Spinal cord (tissue), 10 donors: ENCODE data around the gene GADD45G. TPM values are rescaled to one million over a fixed set of nuclear protein-coding genes. Genes with fewer than 3 reads are reported as not detected.

Experiments used
- DNase-seq, 6 donors: peaks; one replicate each; pipeline versions ENCODE4 v3.0.0 to v3.0.0-alpha.2; 2013 to 2015; ENCODE audit warnings: low spot score in 6 of 6, low read depth in 4 of 6
- H3K27ac ChIP-seq: one replicate; pipeline ENCODE4 v1.5.1; 2013; ENCODE audit warnings: low read depth, low read length, control low read depth
- H3K27me3 ChIP-seq: one replicate; pipeline ENCODE4 v1.6.1; 2013; ENCODE audit warnings: low read length; ENCODE audit not compliant: control insufficient read depth, insufficient read depth
- H3K36me3 ChIP-seq: one replicate; pipeline ENCODE4 v1.6.1; 2013; ENCODE audit warnings: low read length; ENCODE audit not compliant: control insufficient read depth, insufficient read depth
- H3K4me1 ChIP-seq: one replicate; pipeline ENCODE4 v1.6.1; 2013; ENCODE audit warnings: low read length; ENCODE audit not compliant: control insufficient read depth, insufficient read depth
- H3K4me3 ChIP-seq: one replicate; pipeline ENCODE4 v1.5.1; 2013; ENCODE audit warnings: low read depth, low read length, control low read depth
- H3K9me3 ChIP-seq: one replicate; pipeline ENCODE4 v1.6.1; 2013; ENCODE audit warnings: low read length; ENCODE audit not compliant: control insufficient read depth, insufficient read depth
- WGBS: methylation state at CpG from one replicate; pipeline ENCODE4 v1.1.5; 2013; ENCODE audit warnings: missing lambda C conversion rate; ENCODE audit not compliant: insufficient coverage; 5-methylcytosine and 5-hydroxymethylcytosine counted together
- polyA plus RNA-seq, 2 donors: library from polyadenylated mRNA; unstranded; fragments of 120-200 nt; gene quantifications; one replicate each; pipeline ENCODE4 v1.2.1, GENCODE V29; 2013; ENCODE audit not compliant: insufficient read length in 2 of 2
- total RNA-seq, 2 donors: library from RNA; depleted of rRNA in 1 of 2; stranded (reverse); fragments of 120-200 nt in 1 of 2; fragments of >200 nt in 1 of 2; gene quantifications; one replicate each; pipeline versions ENCODE4 v1.2.3 to v1.2.4, GENCODE V29; 2013 to 2014
- donor health status: healthy.

GADD45G gene
- total and polyA plus RNA-seq, 4 donors: 5.5 to 16.7 (median 10.7) TPM

DNA sequence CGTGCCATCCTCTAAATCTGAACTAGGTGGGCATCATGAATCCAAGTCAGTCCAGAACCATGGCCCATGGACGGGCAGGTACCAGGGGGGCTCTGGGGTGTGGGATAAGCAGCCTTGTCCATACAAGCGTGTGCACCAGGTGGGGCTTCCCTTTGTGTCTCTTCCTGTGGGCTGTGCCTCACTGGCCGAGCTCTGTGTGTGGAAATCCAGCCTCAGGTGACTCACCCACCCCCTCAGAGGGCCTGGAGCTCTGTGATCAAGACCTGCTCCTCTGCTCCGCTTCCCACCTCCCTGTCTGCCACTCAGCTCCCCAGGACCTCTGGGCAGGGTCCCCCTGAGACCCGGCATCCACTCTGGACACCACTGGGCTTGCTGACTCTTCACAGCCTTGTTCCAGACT, 33.0 kb downstream of the GADD45G start:
- Histone ChIP-seq H3K27ac (no peak overlapping the region), H3K9me3 (no peaks in the 10 kb centered on the region), H3K4me1 (peaks cover 20% of the 10 kb centered on the region), H3K27me3 (no peaks in the 10 kb centered on the region), H3K36me3 (no peaks in the 10 kb centered on the region), H3K4me3 (no peak overlapping the region)
- 91% methylated on average over 6 of the region's 6 CpGs for WGBS
- DNase-seq: no peak

DNA sequence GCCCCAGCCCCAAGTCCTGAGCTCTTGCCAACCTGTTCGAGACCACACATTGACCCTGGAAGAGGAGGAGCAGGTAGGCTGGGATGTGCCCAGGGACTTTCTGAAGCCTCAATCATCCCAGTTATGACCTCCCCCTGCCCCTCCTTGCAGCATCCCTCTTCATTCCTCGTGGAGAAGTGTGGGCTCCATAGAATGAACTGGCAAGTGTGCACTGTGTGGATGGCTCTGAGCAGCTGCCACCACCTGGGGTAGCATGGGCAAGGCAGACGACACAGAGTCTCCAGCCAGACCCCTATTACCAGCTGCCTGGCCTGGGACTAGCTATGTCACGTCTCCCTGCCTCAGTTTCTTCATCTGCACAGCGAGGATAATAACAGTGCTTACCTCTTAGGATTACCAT, 33.5 kb downstream of the GADD45G start:
- 67% methylated on average over 1 of the region's 5 CpGs for WGBS
- Histone ChIP-seq H3K27ac (no peak overlapping the region), H3K9me3 (no peaks in the 10 kb centered on the region), H3K4me1 (peaks cover 20% of the 10 kb centered on the region), H3K4me3 (no peak overlapping the region), H3K36me3 (no peaks in the 10 kb centered on the region), H3K27me3 (no peaks in the 10 kb centered on the region)
- no peak for DNase-seq

DNA sequence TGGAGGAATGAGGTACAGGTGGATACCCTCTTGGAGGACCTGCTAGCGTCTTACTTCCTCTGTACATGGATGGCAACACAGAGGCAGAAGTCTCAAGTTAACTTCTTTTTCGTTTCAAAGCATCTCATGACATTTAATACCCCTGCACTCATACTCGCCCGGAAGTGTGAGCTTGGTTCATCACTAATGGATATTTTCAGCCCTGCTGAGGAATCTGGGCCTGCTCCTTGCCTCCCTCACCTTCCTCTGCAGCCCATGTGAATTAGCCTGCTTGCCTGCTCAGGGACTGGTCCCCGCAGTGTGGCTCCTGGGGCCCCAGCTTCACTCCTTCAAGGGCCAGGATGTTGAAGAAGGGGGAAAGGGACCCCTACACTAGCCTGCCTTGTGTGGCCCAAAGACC, 34.1 kb downstream of the GADD45G start:
- 96% methylated on average over 4 of the region's 5 CpGs for WGBS
- DNase-seq: no peak
- peaks cover 20% of the 10 kb centered on the region for H3K4me1 ChIP-seq

DNA sequence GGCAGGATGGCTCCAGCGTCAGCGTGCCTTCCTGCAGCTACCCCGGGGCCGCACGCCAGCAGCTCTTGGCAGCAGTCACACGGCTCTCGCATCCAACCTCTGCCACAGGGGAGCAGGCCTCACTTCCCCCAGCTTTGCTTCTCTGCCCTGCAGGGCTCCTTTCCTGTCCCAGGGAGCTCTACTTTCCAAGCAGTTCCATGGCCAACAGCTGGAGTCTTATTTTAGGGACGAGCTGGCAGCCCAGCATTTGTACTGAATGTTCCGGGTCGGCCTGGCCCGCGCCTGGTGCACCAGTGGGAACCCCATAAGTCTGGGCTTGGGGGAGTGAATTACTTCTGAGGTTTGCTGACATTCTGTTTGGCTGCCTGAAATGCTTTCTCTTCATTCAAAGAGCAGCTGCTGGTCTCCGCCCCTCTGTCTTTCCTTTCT, 34.6 kb downstream of the GADD45G start:
- Histone ChIP-seq H3K36me3 (no peaks in the 10 kb centered on the region), H3K9me3 (no peaks in the 10 kb centered on the region), H3K27ac (no peak overlapping the region), H3K27me3 (no peaks in the 10 kb centered on the region), H3K4me1 (peaks cover 20% of the 10 kb centered on the region), H3K4me3 (no peak overlapping the region)
- WGBS: 42% methylated on average over 8 of the region's 13 CpGs
- peak in 2 of 6 donors; percentile 56 to 83 for DNase-seq

More for the DNA sequence above, 34.1 kb downstream of the GADD45G start:
- H3K27me3 ChIP-seq: no peaks in the 10 kb centered on the region
- no peaks in the 10 kb centered on the region for H3K36me3 ChIP-seq
- H3K4me3 ChIP-seq: no peak overlapping the region
- H3K9me3 ChIP-seq: no peaks in the 10 kb centered on the region
- H3K27ac ChIP-seq: no peak overlapping the region

DNA sequence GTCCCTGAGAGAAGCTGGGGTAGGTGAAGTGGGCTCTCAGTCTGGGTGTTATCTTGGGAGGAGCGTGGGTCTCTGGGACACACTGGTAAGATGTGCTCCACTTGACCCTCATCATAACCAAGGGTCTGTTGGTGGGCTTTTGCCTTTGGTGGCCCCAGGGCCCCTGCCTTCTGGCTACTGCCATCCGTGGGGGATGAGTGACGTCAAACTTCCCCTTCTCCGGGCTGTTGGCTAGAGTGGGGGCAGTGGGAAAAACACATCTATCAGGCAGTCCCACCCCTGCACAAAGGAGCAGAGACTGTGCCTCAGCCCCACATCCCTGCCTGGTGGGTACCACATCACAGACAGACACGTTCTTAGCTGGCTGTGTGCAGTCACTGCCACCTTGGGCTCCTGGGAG, 35.1 kb downstream of the GADD45G start:
- H3K4me1 ChIP-seq: peaks cover 20% of the 10 kb centered on the region
- H3K36me3 ChIP-seq: no peaks in the 10 kb centered on the region
- H3K27ac ChIP-seq: no peak overlapping the region
- 77% methylated on average over 1 of the region's 5 CpGs for WGBS
- H3K4me3 ChIP-seq: no peak overlapping the region
- no peaks in the 10 kb centered on the region for H3K9me3 ChIP-seq
- no peak for DNase-seq
- no peaks in the 10 kb centered on the region for H3K27me3 ChIP-seq

DNA sequence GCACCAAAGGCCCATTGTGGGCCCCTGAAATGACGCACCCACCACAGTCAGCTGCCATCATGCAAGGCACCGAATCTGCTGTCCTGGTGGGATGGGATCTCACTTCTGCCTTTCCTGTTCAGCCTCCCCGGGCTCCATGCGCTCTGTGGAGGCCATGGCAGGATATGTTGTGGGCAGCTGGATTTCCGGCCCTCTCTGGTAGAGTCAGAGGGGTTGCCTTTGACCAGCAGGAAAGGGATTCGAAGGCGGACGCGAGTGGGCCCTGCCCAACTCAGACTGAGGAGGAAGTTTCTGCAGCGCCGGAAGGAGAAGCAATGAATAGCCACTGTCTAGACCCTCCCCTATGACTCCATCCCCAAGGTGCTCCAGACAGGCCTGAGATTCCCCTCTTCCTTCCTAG, 35.5 kb downstream of the GADD45G start:
- Histone ChIP-seq H3K27ac (no peak overlapping the region), H3K9me3 (no peaks in the 10 kb centered on the region), H3K36me3 (no peaks in the 10 kb centered on the region), H3K4me3 (no peak overlapping the region), H3K27me3 (no peaks in the 10 kb centered on the region), H3K4me1 (peaks cover 20% of the 10 kb centered on the region)
- 86% methylated on average over 10 of the region's 11 CpGs for WGBS
- no peak for DNase-seq

DNA sequence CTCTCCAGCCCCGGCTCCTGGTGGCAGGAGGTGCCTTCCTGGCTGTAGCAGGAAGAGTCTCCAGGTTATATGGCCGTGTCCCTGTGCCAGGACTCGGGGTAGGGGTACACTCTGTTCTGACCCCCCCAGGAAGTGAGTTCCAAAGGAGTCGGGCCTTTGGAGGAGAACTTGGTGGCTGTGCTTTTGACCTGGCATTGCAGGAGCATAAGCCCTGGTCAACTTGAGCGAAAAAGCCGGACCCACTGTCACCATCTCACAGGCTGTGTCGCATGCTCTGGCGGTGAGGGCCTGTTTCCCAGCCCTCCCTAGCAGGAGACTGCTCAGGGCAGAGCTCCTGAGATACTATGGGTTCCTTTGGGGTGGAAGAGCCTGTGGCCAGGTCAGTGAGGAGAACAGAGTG, 36.0 kb downstream of the GADD45G start:
- Histone ChIP-seq H3K4me1 (peaks cover 20% of the 10 kb centered on the region), H3K27ac (no peak overlapping the region), H3K9me3 (no peaks in the 10 kb centered on the region), H3K4me3 (no peak overlapping the region), H3K36me3 (no peaks in the 10 kb centered on the region), H3K27me3 (no peaks in the 10 kb centered on the region)
- WGBS: 87% methylated on average over 8 of the region's 8 CpGs
- no peak for DNase-seq

DNA sequence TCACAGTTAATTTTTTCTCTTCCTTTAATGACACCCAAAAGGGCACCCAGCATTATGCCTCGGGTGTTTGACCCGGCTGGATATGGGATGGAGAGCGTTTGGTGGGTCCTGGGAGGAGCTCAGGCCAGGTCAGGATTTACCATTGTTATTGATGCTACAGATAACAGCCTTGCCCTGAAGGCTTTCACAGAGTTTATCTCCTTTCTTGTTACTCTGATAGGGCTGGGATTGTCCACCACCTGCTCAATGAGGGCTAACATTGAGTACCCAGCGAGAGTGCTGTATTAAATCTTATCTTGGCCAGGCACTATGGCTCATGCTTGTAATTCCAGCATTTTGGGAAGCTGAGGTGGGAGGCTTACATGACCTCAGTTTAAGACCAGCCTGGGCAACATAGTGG, 37.2 kb downstream of the GADD45G start:
- Histone ChIP-seq H3K36me3 (no peaks in the 10 kb centered on the region), H3K27me3 (no peaks in the 10 kb centered on the region), H3K4me3 (no peak overlapping the region), H3K4me1 (peaks cover 20% of the 10 kb centered on the region), H3K9me3 (no peaks in the 10 kb centered on the region), H3K27ac (no peak overlapping the region)
- no peak for DNase-seq
- 100% methylated on average over 4 of the region's 4 CpGs for WGBS

DNA sequence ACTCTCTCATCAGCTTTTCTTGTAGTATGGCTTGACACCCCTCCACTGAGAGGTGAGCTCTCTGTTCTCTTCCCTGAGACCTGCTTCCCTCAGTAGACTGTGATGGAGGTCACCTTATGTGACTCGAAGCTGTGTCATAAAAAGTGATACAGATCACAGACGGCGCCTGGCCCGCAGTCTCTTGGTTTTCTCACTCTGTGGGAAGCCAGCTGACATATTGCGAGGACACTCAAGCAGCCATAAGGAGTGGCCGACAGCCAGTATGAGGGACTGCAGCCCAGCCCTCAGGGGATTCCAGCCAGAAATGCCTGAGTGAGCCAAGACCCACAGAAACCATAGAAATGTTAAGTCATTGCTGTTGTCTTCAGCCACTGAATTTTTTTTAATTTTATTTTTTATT, 38.0 kb downstream of the GADD45G start:
- WGBS: 89% methylated on average over 6 of the region's 6 CpGs
- Histone ChIP-seq H3K36me3 (no peaks in the 10 kb centered on the region), H3K4me3 (no peak overlapping the region), H3K9me3 (no peaks in the 10 kb centered on the region), H3K27me3 (no peaks in the 10 kb centered on the region), H3K27ac (no peak overlapping the region), H3K4me1 (peaks cover 26% of the 10 kb centered on the region)
- peak in 1 of 6 donors; percentile 95 for DNase-seq

DNA sequence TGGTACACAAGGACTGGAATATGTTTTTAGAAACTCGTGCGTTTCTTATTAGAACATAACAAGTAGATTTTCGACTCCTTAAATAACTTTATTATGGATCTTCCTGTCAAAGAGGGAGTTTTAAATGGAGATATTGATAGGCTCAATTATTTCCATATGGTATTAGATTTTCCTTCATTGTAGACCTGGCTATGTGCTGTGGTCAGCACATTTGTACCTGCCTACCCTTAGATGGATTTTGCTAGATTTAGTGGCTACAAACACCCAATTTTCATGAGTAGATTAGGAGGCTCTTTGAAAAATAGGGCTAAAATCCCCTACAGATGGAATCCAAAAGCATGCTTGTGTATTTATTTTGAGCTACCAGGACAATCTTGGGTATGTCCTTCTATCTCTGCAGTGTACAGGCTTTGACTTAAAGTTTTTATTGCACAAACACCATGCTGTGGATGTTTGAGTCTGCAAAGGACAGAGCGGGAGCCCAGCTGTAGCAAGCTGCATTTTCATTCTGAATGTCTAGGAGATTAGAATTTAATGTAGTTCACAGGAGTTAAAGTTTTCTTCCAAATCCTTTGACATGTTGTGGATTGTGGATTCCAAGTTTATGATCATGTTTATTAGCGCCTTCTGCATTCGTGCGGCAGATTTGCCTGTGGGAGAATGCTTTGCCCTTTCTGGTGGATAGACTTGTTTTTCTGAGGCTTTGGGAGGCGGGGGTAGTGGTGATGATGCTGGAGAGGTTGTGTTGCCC, 41.6 kb downstream of the GADD45G start:
- no peak for DNase-seq

More for the DNA sequence above, 41.6 kb downstream of the GADD45G start:
- H3K4me3 ChIP-seq: no peak overlapping the region
- no peak overlapping the region for H3K27ac ChIP-seq
- no peaks in the 10 kb centered on the region for H3K9me3 ChIP-seq
- H3K4me1 ChIP-seq: peaks cover 9% of the 10 kb centered on the region
- H3K27me3 ChIP-seq: no peaks in the 10 kb centered on the region
- no peaks in the 10 kb centered on the region for H3K36me3 ChIP-seq
- WGBS: 80% methylated on average over 1 of the region's 8 CpGs
